IMR-90 (cell line): Measurements from ENCODE around the gene UACA. TPM values are rescaled to one million over a fixed set of nuclear protein-coding genes. Genes with fewer than 3 reads are reported as not detected.

ENCODE experiments used
- ATAC-seq: fragments of 200-7000 bp; cut with Tn5 transposase; 2 replicates; pipeline ENCODE4 v1.9.1; 2020; ENCODE audit warnings: low read depth, mild to moderate bottlenecking, moderate library complexity
- BruUV-seq: library from RNA; stranded (reverse); fragments of 400-500 nt; replicated peaks from 2 replicates; lab custom pipeline; 2021; lab: Mats Ljungman, UMichigan
- CTCF ChIA-PET: fragments of 300-600 bp; formaldehyde crosslinking; extraction: SDS; loops from one replicate; lab custom pipeline; 2021; ENCODE audit warnings: antibody characterized with exemption; lab: Yijun Ruan, JAX
- POLR2A ChIA-PET: fragments of 300-600 bp; sonication (Branson Sonifier 250); formaldehyde crosslinking; loops from one replicate; lab custom pipeline; 2022; ENCODE audit warnings: antibody characterized with exemption; ENCODE audit not compliant: unreplicated experiment; lab: Charles Lee
- DNase-seq: peaks from one replicate; pipeline ENCODE4 v3.0.0; 2013
- H2AFZ ChIP-seq: replicated peaks from 2 replicates; pipeline ENCODE3; 2013; ENCODE audit warnings: low read length, mild to moderate bottlenecking; ENCODE audit not compliant: poor library complexity
- H2AK5ac ChIP-seq: 2 replicates; pipeline ENCODE4 v1.6.1; 2013; ENCODE audit warnings: low read depth, low read length, inconsistent platforms
- H2AK9ac ChIP-seq: replicated peaks from 2 replicates; pipeline ENCODE3; 2013; ENCODE audit warnings: mild to moderate bottlenecking, low read depth, low read length, moderate library complexity; ENCODE audit not compliant: poor library complexity
- H2BK120ac ChIP-seq: 2 replicates; pipeline ENCODE4 v1.6.1; 2013; ENCODE audit warnings: low read depth, low read length, inconsistent platforms
- H2BK15ac ChIP-seq: 3 replicates; pipeline ENCODE4 v1.6.1; 2013; ENCODE audit warnings: low read depth, low read length, inconsistent platforms
- H2BK20ac ChIP-seq: 2 replicates; pipeline ENCODE4 v1.6.1; 2013; ENCODE audit warnings: low read depth, mild to moderate bottlenecking, inconsistent platforms, low read length, moderate library complexity
- H2BK5ac ChIP-seq: 2 replicates; pipeline ENCODE4 v1.6.1; 2013; ENCODE audit warnings: mild to moderate bottlenecking, low read depth, low read length, inconsistent platforms; ENCODE audit not compliant: poor library complexity, severe bottlenecking
- H3K14ac ChIP-seq: replicated peaks from 2 replicates; pipeline ENCODE4 v1.6.1; 2013; ENCODE audit warnings: low read depth, low read length, inconsistent platforms
- H3K18ac ChIP-seq: 2 replicates; pipeline ENCODE4 v1.6.1; 2013; ENCODE audit warnings: low read depth, low read length, control low read depth
- H3K23ac ChIP-seq: 2 replicates; pipeline ENCODE4 v1.6.1; 2013; ENCODE audit warnings: low read depth, low read length, inconsistent platforms
- H3K27ac ChIP-seq: 2 replicates; pipeline ENCODE4 v1.5.1; 2013; ENCODE audit warnings: mild to moderate bottlenecking, control low read depth, low read length; ENCODE audit not compliant: insufficient read depth
- H3K27me3 ChIP-seq: 2 replicates; pipeline ENCODE4 v1.6.1; 2013; ENCODE audit warnings: low read length; ENCODE audit not compliant: control insufficient read depth, insufficient read depth
- H3K36me3 ChIP-seq: 2 replicates; pipeline ENCODE4 v1.6.1; 2013; ENCODE audit warnings: low read length, mixed read lengths; ENCODE audit not compliant: control insufficient read depth, insufficient read depth
- H3K4ac ChIP-seq: 2 replicates; pipeline ENCODE4 v1.6.1; 2013; ENCODE audit warnings: low read depth, low read length, inconsistent platforms
- H3K4me1 ChIP-seq: 2 replicates; pipeline ENCODE4 v1.6.1; 2013; ENCODE audit warnings: low read length, mixed read lengths; ENCODE audit not compliant: control insufficient read depth, insufficient read depth
- H3K4me2 ChIP-seq: 2 replicates; pipeline ENCODE4 v1.6.1; 2013; ENCODE audit warnings: low read depth, mild to moderate bottlenecking, control low read depth, low read length, moderate library complexity
- H3K4me3 ChIP-seq: 2 replicates; pipeline ENCODE4 v1.5.1; 2013; ENCODE audit warnings: low read depth, mild to moderate bottlenecking, control low read depth, low read length, moderate library complexity; ENCODE audit not compliant: insufficient read depth
- H3K56ac ChIP-seq: 2 replicates; pipeline ENCODE4 v1.6.1; 2013; ENCODE audit warnings: low read length, inconsistent platforms; ENCODE audit not compliant: insufficient read depth; ENCODE audit errors: extremely low read depth
- H3K79me1 ChIP-seq, 2 experiments: 2 replicates each; pipeline ENCODE4 v1.6.1; 2013; ENCODE audit warnings: low read length in 2 of 2, inconsistent platforms in 1 of 2, low read depth in 1 of 2
- H3K9ac ChIP-seq: 2 replicates; pipeline ENCODE4 v1.6.1; 2013; ENCODE audit warnings: low read depth, low read length, control low read depth
- H3K9me1 ChIP-seq: 2 replicates; pipeline ENCODE4 v1.6.1; 2013; ENCODE audit warnings: low read length, inconsistent platforms; ENCODE audit not compliant: insufficient read depth
- H3K9me3 ChIP-seq: 2 replicates; pipeline ENCODE4 v1.6.1; 2013; ENCODE audit warnings: low read length; ENCODE audit not compliant: control insufficient read depth, insufficient read depth
- H4K20me1 ChIP-seq: 2 replicates; pipeline ENCODE4 v1.6.1; 2013; ENCODE audit warnings: low read length, inconsistent platforms; ENCODE audit not compliant: insufficient read depth
- H4K5ac ChIP-seq: 2 replicates; pipeline ENCODE4 v1.6.1; 2013; ENCODE audit warnings: mild to moderate bottlenecking, low read depth, low read length, control low read depth
- H4K8ac ChIP-seq, 2 experiments: 2 replicates each; pipeline ENCODE4 v1.6.1; 2013; ENCODE audit warnings: low read depth in 2 of 2, low read length in 2 of 2, control low read depth in 1 of 2, inconsistent platforms in 1 of 2
- H4K91ac ChIP-seq: 2 replicates; pipeline ENCODE4 v1.6.1; 2013; ENCODE audit warnings: low read depth, low read length, inconsistent platforms; ENCODE audit not compliant: insufficient read depth
- BHLHE40 ChIP-seq: fragments of 150-350 bp; IDR thresholded peaks from 2 replicates; pipeline ENCODE4 v1.6.1; 2016; ENCODE audit warnings: mild to moderate bottlenecking, low read depth, low read length
- CEBPB ChIP-seq: IDR thresholded peaks from 2 replicates; pipeline ENCODE4 v1.6.1; 2012; ENCODE audit warnings: low read depth, low read length, improper control_type of control experiment
- FOS ChIP-seq: fragments of 150-350 bp; IDR thresholded peaks from 2 replicates; pipeline ENCODE4 v1.6.1; 2016; ENCODE audit warnings: low read depth, low read length
- MAFK ChIP-seq: IDR thresholded peaks from 2 replicates; pipeline ENCODE4 v1.6.1; 2012; ENCODE audit warnings: low read depth, low read length, improper control_type of control experiment
- NFE2L2 ChIP-seq: fragments of 150-350 bp; IDR thresholded peaks from 2 replicates; pipeline ENCODE4 v1.6.1; 2016; ENCODE audit warnings: low read depth, mild to moderate bottlenecking, low read length
- RCOR1 ChIP-seq: IDR thresholded peaks from 2 replicates; pipeline ENCODE4 v1.6.1; 2012; ENCODE audit warnings: mild to moderate bottlenecking, low read length, improper control_type of control experiment; ENCODE audit not compliant: insufficient replicate concordance
- RFX5 ChIP-seq: IDR thresholded peaks from 2 replicates; pipeline ENCODE4 v1.8.0; 2012; ENCODE audit warnings: low read depth, mild to moderate bottlenecking, low read length, moderate library complexity
- SMC3 ChIP-seq: fragments of 150-350 bp; IDR thresholded peaks from 2 replicates; pipeline ENCODE4 v1.6.1; 2016; ENCODE audit warnings: low read depth, mild to moderate bottlenecking, antibody characterized with exemption, low read length, moderate library complexity
- USF2 ChIP-seq: fragments of 150-350 bp; IDR thresholded peaks from 2 replicates; pipeline ENCODE4 v1.6.1; 2017; ENCODE audit warnings: mild to moderate bottlenecking, antibody characterized with exemption, low read length, low read depth
- WGBS, 2 experiments: methylation state at CpG; one replicate each; pipeline versions ENCODE4 v1.1.5 to v1.1.7; 2013; ENCODE audit warnings: missing lambda C conversion rate in 2 of 2; ENCODE audit not compliant: insufficient read length in 1 of 2; ENCODE audit errors: extremely low coverage in 2 of 2; 5-methylcytosine and 5-hydroxymethylcytosine counted together
- dilution Hi-C: fragments of 300-500 bp; cut with HindIII; formaldehyde crosslinking; loops from one replicate; pipeline ENCODE4 v1.14.3; 2018; ENCODE audit warnings: low sequenced_read_pairs; ENCODE audit not compliant: unreplicated experiment
- in situ Hi-C: fragments of 300-500 bp; cut with MboI; formaldehyde crosslinking; loops from 3 replicates; pipeline ENCODE4 v1.14.3; 2019; ENCODE audit warnings: low sequenced_read_pairs, inconsistent platforms, mixed read lengths
- intact Hi-C: fragments of 100-400 bp; cut with micrococcal nuclease; formaldehyde crosslinking; loops from 2 replicates; pipeline ENCODE4 v1.10.0; 2022
- polyA plus RNA-seq, 3 experiments: library from polyadenylated mRNA; depleted of rRNA; stranded (reverse); fragments of >200 nt; gene quantifications; 2 replicates each; pipeline ENCODE4 v1.2.3, GENCODE V29; 2012; ENCODE audit warnings: low replicate concordance in 1 of 3
- total RNA-seq: library from RNA; depleted of rRNA; stranded (reverse); fragments of >200 nt; gene quantifications from 2 replicates; pipeline ENCODE4 v1.2.3, GENCODE V29; 2012
- TF ChIP-seq, protein P1 (sequence below): conservative IDR thresholded peaks from 2 replicates; pipeline ENCODE4 v1.5.1; 2012; ENCODE audit warnings: mild to moderate bottlenecking, low read depth, low read length, improper control_type of control experiment

Gene UACA
- total and polyA plus RNA-seq, 2 of the 4 experiments (the other 2 are of a cell fraction): 156 to 507 TPM

GRCh38 chr15:70618929-70619328, 144.4 kb downstream of the UACA start:
- no peak overlapping the region for H2AFZ ChIP-seq
- peaks cover 3% of the 10 kb centered on the region for H3K4me1 ChIP-seq
- H4K5ac ChIP-seq: no peak overlapping the region
- peaks cover 3% of the 10 kb centered on the region for H3K9me1 ChIP-seq
- BruUV-seq: TSS peak; percentile 13
- no peaks in the 10 kb centered on the region for H4K20me1 ChIP-seq
- no peak overlapping the region for H2AK9ac ChIP-seq
- DNase-seq: peak; percentile 33
- no peak overlapping the region for H2BK15ac ChIP-seq
- H3K4ac ChIP-seq: no peak overlapping the region
- H2BK20ac ChIP-seq: no peak overlapping the region
- ATAC-seq: no peak
- no peak overlapping the region for H3K4me2 ChIP-seq
- H3K4me3 ChIP-seq: no peak overlapping the region
- peaks cover 3% of the 10 kb centered on the region; the same call in 1 of the 2 replicates for H3K9me3 ChIP-seq
- H3K27me3 ChIP-seq: no peaks in the 10 kb centered on the region
- dilution Hi-C loops (no loop called here), intact Hi-C loops (no loop called here), in situ Hi-C loops (no loop called here)
- H3K56ac ChIP-seq: no peak overlapping the region
- no peak overlapping the region for H3K9ac ChIP-seq
- H3K27ac ChIP-seq: no peak overlapping the region
- POLR2A ChIA-PET: no interaction called here
- no peak overlapping the region for H3K18ac ChIP-seq
- H4K91ac ChIP-seq: no peak overlapping the region
- H3K36me3 ChIP-seq: no peaks in the 10 kb centered on the region
- no peak overlapping the region for H2BK5ac ChIP-seq
- H3K23ac ChIP-seq: no peak overlapping the region
- TF ChIP-seq, protein P1, sequence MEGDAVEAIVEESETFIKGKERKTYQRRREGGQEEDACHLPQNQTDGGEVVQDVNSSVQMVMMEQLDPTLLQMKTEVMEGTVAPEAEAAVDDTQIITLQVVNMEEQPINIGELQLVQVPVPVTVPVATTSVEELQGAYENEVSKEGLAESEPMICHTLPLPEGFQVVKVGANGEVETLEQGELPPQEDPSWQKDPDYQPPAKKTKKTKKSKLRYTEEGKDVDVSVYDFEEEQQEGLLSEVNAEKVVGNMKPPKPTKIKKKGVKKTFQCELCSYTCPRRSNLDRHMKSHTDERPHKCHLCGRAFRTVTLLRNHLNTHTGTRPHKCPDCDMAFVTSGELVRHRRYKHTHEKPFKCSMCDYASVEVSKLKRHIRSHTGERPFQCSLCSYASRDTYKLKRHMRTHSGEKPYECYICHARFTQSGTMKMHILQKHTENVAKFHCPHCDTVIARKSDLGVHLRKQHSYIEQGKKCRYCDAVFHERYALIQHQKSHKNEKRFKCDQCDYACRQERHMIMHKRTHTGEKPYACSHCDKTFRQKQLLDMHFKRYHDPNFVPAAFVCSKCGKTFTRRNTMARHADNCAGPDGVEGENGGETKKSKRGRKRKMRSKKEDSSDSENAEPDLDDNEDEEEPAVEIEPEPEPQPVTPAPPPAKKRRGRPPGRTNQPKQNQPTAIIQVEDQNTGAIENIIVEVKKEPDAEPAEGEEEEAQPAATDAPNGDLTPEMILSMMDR: no peak
- TF ChIP-seq SMC3 (no peak), CEBPB (no peak), RCOR1 (no peak), NFE2L2 (peak; percentile 98), RFX5 (no peak), USF2 (no peak), BHLHE40 (no peak), FOS (no peak), MAFK (peak; percentile 86)
- no peak overlapping the region for H2BK120ac ChIP-seq
- H2AK5ac ChIP-seq: no peak overlapping the region
- no peaks in the 10 kb centered on the region for H3K79me1 ChIP-seq
- no CpG with 5 or more reads among the region's 3 CpGs for WGBS, 2 experiments
- CTCF ChIA-PET: no interaction called here
- 0 out of 2 replicates have a peak overlapping the region, but pooled peaks have one; percentile 10 for H3K14ac ChIP-seq
- H4K8ac ChIP-seq: no peak overlapping the region
